Panc1 (cell line): ENCODE results near the gene SERPINA10. TPM values are rescaled to one million over a fixed set of nuclear protein-coding genes. Genes with fewer than 3 reads are reported as not detected.

ENCODE experiments used
- ATAC-seq: fragments of 200-7000 bp; cut with Tn5 transposase; 2 replicates; pipeline ENCODE4 v1.9.1; 2020; ENCODE audit warnings: mild to moderate bottlenecking, moderate library complexity
- BruUV-seq: library from RNA; stranded (reverse); fragments of 400-500 nt; replicated peaks from 2 replicates; lab custom pipeline; 2021; lab: Mats Ljungman, UMichigan
- CTCF ChIA-PET: fragments of 300-600 bp; sonication (Branson Sonifier 250); formaldehyde crosslinking; loops from one replicate; lab custom pipeline; 2022; ENCODE audit warnings: antibody characterized with exemption; lab: Charles Lee
- POLR2A ChIA-PET: fragments of 300-600 bp; sonication (Branson Sonifier 250); formaldehyde crosslinking; loops from one replicate; lab custom pipeline; 2022; ENCODE audit warnings: antibody characterized with exemption; lab: Charles Lee
- DNase-seq: peaks from one replicate; pipeline ENCODE4 v3.0.0-alpha.2; 2010; ENCODE audit warnings: low read depth, low spot score
- H3K27ac ChIP-seq: 2 replicates; pipeline ENCODE4 v1.5.1; 2011; ENCODE audit warnings: mild to moderate bottlenecking, low read length, inconsistent platforms
- H3K27me3 ChIP-seq: fragments of 200-500 bp; sonication (Bioruptor generic); 2 replicates; pipeline ENCODE4 v1.6.0; 2014; ENCODE audit warnings: low read length, inconsistent platforms; ENCODE audit not compliant: control insufficient read depth, insufficient read depth
- H3K36me3 ChIP-seq: fragments of 200-500 bp; sonication (Bioruptor generic); 2 replicates; pipeline ENCODE4 v1.5.1; 2014; ENCODE audit warnings: inconsistent platforms, mild to moderate bottlenecking, low read length, moderate library complexity; ENCODE audit not compliant: control insufficient read depth, insufficient read depth
- H3K4me1 ChIP-seq: 2 replicates; pipeline ENCODE4 v1.5.1; 2011; ENCODE audit warnings: inconsistent platforms, mild to moderate bottlenecking, low read length, moderate library complexity; ENCODE audit not compliant: control insufficient read depth, insufficient read depth
- H3K4me3 ChIP-seq, 2 experiments: 2 replicates each; pipeline ENCODE4 v1.5.1; 2011 to 2012; ENCODE audit warnings: low read depth in 2 of 2, low read length in 2 of 2, mild to moderate bottlenecking in 2 of 2, inconsistent platforms in 1 of 2, moderate library complexity in 1 of 2
- H3K9me3 ChIP-seq: fragments of 200-500 bp; sonication (Bioruptor generic); 2 replicates; pipeline ENCODE4 v1.5.1; 2014; ENCODE audit warnings: low read depth, mild to moderate bottlenecking, inconsistent platforms, low read length, moderate library complexity; ENCODE audit not compliant: control insufficient read depth, insufficient read depth
- POLR2AphosphoS5 ChIP-seq: IDR thresholded peaks from 2 replicates; pipeline ENCODE4 v1.6.1; 2012; ENCODE audit warnings: mild to moderate bottlenecking, low read depth, low read length, moderate library complexity
- SIN3A ChIP-seq: IDR thresholded peaks from 2 replicates; pipeline ENCODE4 v1.6.1; 2012; ENCODE audit warnings: low read depth, mild to moderate bottlenecking, low read length, moderate library complexity, borderline replicate concordance; ENCODE audit not compliant: insufficient read depth
- TCF7L2 ChIP-seq: IDR thresholded peaks from 2 replicates; pipeline ENCODE4 v1.6.1; 2011; ENCODE audit warnings: mild to moderate bottlenecking, low read depth, low read length, inconsistent platforms
- in situ Hi-C: cut with HindIII; loops from 2 replicates; pipeline ENCODE4 v1.10.0; 2016; ENCODE audit warnings: low sequenced_read_pairs, low pct_unique_long_range_greater_than_20kb
- intact Hi-C: fragments of 100-400 bp; cut with micrococcal nuclease; formaldehyde crosslinking; loops from one replicate; pipeline ENCODE4 v1.10.0; 2022; ENCODE audit not compliant: unreplicated experiment
- total RNA-seq: library from RNA; stranded (reverse); gene quantifications from one replicate; pipeline ENCODE4 v1.2.1, GENCODE V29; 2021; ENCODE audit not compliant: unreplicated experiment
- TF ChIP-seq, protein P1 (sequence below), 2 experiments: IDR thresholded peaks; 2 replicates each; pipeline ENCODE4 v1.6.1; 2011 to 2012; ENCODE audit warnings: low read depth in 2 of 2, control low read depth in 1 of 2, low read length in 1 of 2, mild to moderate bottlenecking in 1 of 2, moderate library complexity in 1 of 2; ENCODE audit not compliant: insufficient read depth in 1 of 2
- TF ChIP-seq, protein P2 (sequence below): fragments of 450-650 bp; IDR thresholded peaks from 2 replicates; pipeline ENCODE4 v1.5.1; 2017; ENCODE audit warnings: mild to moderate bottlenecking

Gene SERPINA10
- total RNA-seq, 1 experiment from 2014 or later, result 0.03 TPM

- no TSS peak for BruUV-seq
- no peak for DNase-seq
- Histone ChIP-seq H3K27me3 (no peaks in the 10 kb centered on the region), H3K4me3 (no peak overlapping the region), H3K4me1 (no peaks in the 10 kb centered on the region), H3K9me3 (no peaks in the 10 kb centered on the region), H3K27ac (no peak overlapping the region), H3K36me3 (no peaks in the 10 kb centered on the region)
- no peak for TF ChIP-seq TCF7L2
- TF ChIP-seq, protein P1, sequence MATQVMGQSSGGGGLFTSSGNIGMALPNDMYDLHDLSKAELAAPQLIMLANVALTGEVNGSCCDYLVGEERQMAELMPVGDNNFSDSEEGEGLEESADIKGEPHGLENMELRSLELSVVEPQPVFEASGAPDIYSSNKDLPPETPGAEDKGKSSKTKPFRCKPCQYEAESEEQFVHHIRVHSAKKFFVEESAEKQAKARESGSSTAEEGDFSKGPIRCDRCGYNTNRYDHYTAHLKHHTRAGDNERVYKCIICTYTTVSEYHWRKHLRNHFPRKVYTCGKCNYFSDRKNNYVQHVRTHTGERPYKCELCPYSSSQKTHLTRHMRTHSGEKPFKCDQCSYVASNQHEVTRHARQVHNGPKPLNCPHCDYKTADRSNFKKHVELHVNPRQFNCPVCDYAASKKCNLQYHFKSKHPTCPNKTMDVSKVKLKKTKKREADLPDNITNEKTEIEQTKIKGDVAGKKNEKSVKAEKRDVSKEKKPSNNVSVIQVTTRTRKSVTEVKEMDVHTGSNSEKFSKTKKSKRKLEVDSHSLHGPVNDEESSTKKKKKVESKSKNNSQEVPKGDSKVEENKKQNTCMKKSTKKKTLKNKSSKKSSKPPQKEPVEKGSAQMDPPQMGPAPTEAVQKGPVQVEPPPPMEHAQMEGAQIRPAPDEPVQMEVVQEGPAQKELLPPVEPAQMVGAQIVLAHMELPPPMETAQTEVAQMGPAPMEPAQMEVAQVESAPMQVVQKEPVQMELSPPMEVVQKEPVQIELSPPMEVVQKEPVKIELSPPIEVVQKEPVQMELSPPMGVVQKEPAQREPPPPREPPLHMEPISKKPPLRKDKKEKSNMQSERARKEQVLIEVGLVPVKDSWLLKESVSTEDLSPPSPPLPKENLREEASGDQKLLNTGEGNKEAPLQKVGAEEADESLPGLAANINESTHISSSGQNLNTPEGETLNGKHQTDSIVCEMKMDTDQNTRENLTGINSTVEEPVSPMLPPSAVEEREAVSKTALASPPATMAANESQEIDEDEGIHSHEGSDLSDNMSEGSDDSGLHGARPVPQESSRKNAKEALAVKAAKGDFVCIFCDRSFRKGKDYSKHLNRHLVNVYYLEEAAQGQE (IDR thresholded peaks at IDR 0.05; ENCODE audit: insufficient read depth in 1 of 2, low read depth in 2 of 2, low read length in 1 of 2), result no peak
- no peak for TF ChIP-seq POLR2AphosphoS5
- ATAC-seq, result no peak
- CTCF ChIA-PET, result interaction anchor here (0.6 kb wide), 1 partner anchor 1488 kb away, joined by 3 read pairs; no protein-coding TSS in a partner anchor
- intact Hi-C loops, result no loop called here
- in situ Hi-C loops, result no loop called here
- POLR2A ChIA-PET, result no interaction called here
Observed at GRCh38 chr14:94334872-94335271, 41.8 kb upstream of the SERPINA10 start.

- no peaks in the 10 kb centered on the region for H3K4me1 ChIP-seq
- TF ChIP-seq, protein P2, sequence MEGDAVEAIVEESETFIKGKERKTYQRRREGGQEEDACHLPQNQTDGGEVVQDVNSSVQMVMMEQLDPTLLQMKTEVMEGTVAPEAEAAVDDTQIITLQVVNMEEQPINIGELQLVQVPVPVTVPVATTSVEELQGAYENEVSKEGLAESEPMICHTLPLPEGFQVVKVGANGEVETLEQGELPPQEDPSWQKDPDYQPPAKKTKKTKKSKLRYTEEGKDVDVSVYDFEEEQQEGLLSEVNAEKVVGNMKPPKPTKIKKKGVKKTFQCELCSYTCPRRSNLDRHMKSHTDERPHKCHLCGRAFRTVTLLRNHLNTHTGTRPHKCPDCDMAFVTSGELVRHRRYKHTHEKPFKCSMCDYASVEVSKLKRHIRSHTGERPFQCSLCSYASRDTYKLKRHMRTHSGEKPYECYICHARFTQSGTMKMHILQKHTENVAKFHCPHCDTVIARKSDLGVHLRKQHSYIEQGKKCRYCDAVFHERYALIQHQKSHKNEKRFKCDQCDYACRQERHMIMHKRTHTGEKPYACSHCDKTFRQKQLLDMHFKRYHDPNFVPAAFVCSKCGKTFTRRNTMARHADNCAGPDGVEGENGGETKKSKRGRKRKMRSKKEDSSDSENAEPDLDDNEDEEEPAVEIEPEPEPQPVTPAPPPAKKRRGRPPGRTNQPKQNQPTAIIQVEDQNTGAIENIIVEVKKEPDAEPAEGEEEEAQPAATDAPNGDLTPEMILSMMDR, result no peak
- no peak for TF ChIP-seq SIN3A
- TF ChIP-seq TCF7L2, result no peak
- TF ChIP-seq POLR2AphosphoS5, result no peak
- TF ChIP-seq, protein P1 (IDR thresholded peaks at IDR 0.05; ENCODE audit: insufficient read depth in 1 of 2, low read depth in 2 of 2, low read length in 1 of 2), result no peak
- in situ Hi-C loops, result no loop called here
- H3K9me3 ChIP-seq, result no peaks in the 10 kb centered on the region
- no peak for ATAC-seq
- no peaks in the 10 kb centered on the region for H3K27me3 ChIP-seq
- no TSS peak for BruUV-seq
- ChIA-PET POLR2A (no interaction called here), CTCF (no interaction called here)
- H3K36me3 ChIP-seq, result no peaks in the 10 kb centered on the region
- DNase-seq, result no peak
- intact Hi-C loops, result no loop called here
- H3K4me3 ChIP-seq, result no peak overlapping the region
- H3K27ac ChIP-seq, result no peak overlapping the region
Observed at GRCh38 chr14:94332587-94332986, 39.5 kb upstream of the SERPINA10 start.
